ENCODE data around the gene PNMT. TPM values are rescaled to one million over a fixed set of nuclear protein-coding genes. Genes with fewer than 3 reads are reported as not detected.

Gene PNMT
- total RNA-seq, 3 donors from 2014 or later = 0.23 to 2.0 (median 1.5) TPM

- intact Hi-C loops (cut with DNase I, micrococcal nuclease) = no loop called here
- TF ChIP-seq CTCF (IDR thresholded peaks at IDR 0.05) = no peak
- Histone ChIP-seq H3K36me3 (ENCODE audit: low read depth) (no peaks in the 10 kb centered on the region), H3K9me3 (no peaks in the 10 kb centered on the region), H3K4me3 (no peak overlapping the region), H3K4me1 (ENCODE audit: low read depth) (peaks cover 33% of the 10 kb centered on the region)
- ATAC-seq (no peak), DNase-seq (no peak)
Measured at GRCh38 chr17:39663340-39663687, 4.9 kb upstream of the PNMT start.

GRCh38 chr17:39663688-39664580, 4.3 kb upstream of the PNMT start:
- Histone ChIP-seq H3K36me3 (ENCODE audit: low read depth) (no peaks in the 10 kb centered on the region), H3K9me3 (no peaks in the 10 kb centered on the region), H3K4me1 (ENCODE audit: low read depth) (peaks cover 37% of the 10 kb centered on the region), H3K4me3 (no peak overlapping the region)
- DNase-seq (peak; percentile 62 to 79 (median 77)), ATAC-seq (peak; percentile 62)
- intact Hi-C loops (cut with DNase I, micrococcal nuclease) = no loop called here
- no peak for TF ChIP-seq CTCF (IDR thresholded peaks at IDR 0.05)

- H3K4me3 ChIP-seq = no peak within 1 kb of the TSS
- H3K9me3 ChIP-seq = no peaks in the 10 kb centered on the region
- H3K4me1 ChIP-seq (ENCODE audit: low read depth) = peaks cover 37% of the 10 kb centered on the region
- intact Hi-C loops (cut with DNase I, micrococcal nuclease) = no loop called here
- H3K36me3 ChIP-seq (ENCODE audit: low read depth) = no peaks in the 10 kb centered on the region
- no peak for TF ChIP-seq CTCF (IDR thresholded peaks at IDR 0.05)
- peak in 1 of 3 donors; percentile 17 for DNase-seq
- ATAC-seq = no peak
Measured at GRCh38 chr17:39664581-39665561, 3.4 kb upstream of the PNMT start, which contains the start of gene TCAP. Gene TCAP (plus strand): TSS chr17:39665349. CDS start chr17:39665360, 11 bp downstream.

- H3K9me3 ChIP-seq = no peaks in the 10 kb centered on the region
- H3K4me3 ChIP-seq = no peak overlapping the region
- no peak for TF ChIP-seq CTCF (IDR thresholded peaks at IDR 0.05)
- ATAC-seq (no peak), DNase-seq (peak in 2 of 3 donors; percentile 23 to 61)
- intact Hi-C loops (cut with DNase I, micrococcal nuclease) = no loop called here
- H3K4me1 ChIP-seq (ENCODE audit: low read depth) = peaks cover 37% of the 10 kb centered on the region
- H3K36me3 ChIP-seq (ENCODE audit: low read depth) = no peaks in the 10 kb centered on the region
Measured at GRCh38 chr17:39665642-39666224, 2.5 kb upstream of the PNMT start.

DNA sequence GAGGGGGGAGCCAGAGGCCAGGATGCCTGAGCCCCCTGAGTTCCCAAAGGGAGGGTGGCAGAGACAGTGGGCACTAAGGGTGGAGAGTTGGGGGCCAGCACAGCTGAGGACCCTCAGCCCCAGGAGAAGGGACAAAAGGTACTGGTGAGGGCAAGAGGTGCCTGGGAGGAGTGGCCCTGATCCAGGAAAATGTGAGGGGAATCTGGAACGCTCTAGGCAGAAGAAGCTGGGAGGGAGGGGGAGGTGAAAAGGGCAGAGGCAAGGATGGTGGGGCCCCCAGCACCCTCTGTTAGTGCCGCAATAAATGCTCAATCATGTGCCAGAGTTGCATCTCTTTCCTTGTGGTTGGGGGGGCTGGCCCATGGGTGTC, 2.0 kb upstream of the PNMT start:
- Histone ChIP-seq H3K4me3 (no peak overlapping the region), H3K9me3 (no peaks in the 10 kb centered on the region), H3K4me1 (ENCODE audit: low read depth) (peaks cover 37% of the 10 kb centered on the region), H3K36me3 (ENCODE audit: low read depth) (no peaks in the 10 kb centered on the region)
- intact Hi-C loops (cut with DNase I, micrococcal nuclease) = no loop called here
- ATAC-seq (no peak), DNase-seq (no peak)
- TF ChIP-seq CTCF (IDR thresholded peaks at IDR 0.05) = no peak
